H1 (cell line): ENCODE results near the gene OAT. TPM values are rescaled to one million over a fixed set of nuclear protein-coding genes. Genes with fewer than 3 reads are reported as not detected.

Source experiments
- ATF2 ChIP-seq: IDR thresholded peaks from 2 replicates; pipeline ENCODE4 v1.6.1; 2012; ENCODE audit warnings: low read length, inconsistent platforms
- CEBPB ChIP-seq: IDR thresholded peaks from 2 replicates; pipeline ENCODE4 v1.6.1; 2012; ENCODE audit warnings: low read depth, low read length
- CHD7 ChIP-seq: fragments of 300-600 bp; sonication (generic); IDR thresholded peaks from 2 replicates; pipeline ENCODE4 v1.7.1; 2012; ENCODE audit warnings: low read length, moderate library complexity, mild to moderate bottlenecking, inconsistent platforms; ENCODE audit not compliant: insufficient replicate concordance
- CTBP2 ChIP-seq: IDR thresholded peaks from 2 replicates; pipeline ENCODE4 v1.7.0; 2011; ENCODE audit warnings: borderline replicate concordance, mild to moderate bottlenecking, moderate library complexity, mixed read lengths, low read length; ENCODE audit not compliant: insufficient read depth, insufficient read length
- KDM1A ChIP-seq: fragments of 200-600, 300-600 bp; sonication (generic); IDR thresholded peaks from 2 replicates; pipeline ENCODE4 v1.7.1; 2016; ENCODE audit warnings: mild to moderate bottlenecking, low read length, borderline replicate concordance
- TBP ChIP-seq: IDR thresholded peaks from 2 replicates; pipeline ENCODE4 v1.6.1; 2011; ENCODE audit warnings: low read depth, low read length, improper control_type of control experiment
- USF2 ChIP-seq: IDR thresholded peaks from 2 replicates; pipeline ENCODE4 v1.6.1; 2011; ENCODE audit warnings: low read length, improper control_type of control experiment
- ZNF274 ChIP-seq: IDR thresholded peaks from 2 replicates; pipeline ENCODE4 v1.7.0; 2012; ENCODE audit warnings: low read length, borderline replicate concordance; ENCODE audit errors: extremely low read depth
- polyA plus RNA-seq, 7 experiments: library from polyadenylated mRNA; depleted of rRNA in 3 of 7; stranded (reverse) in 5 of 7; unstranded in 2 of 7; fragments of >200 nt in 5 of 7; fragments of 200-250 nt in 2 of 7; gene quantifications; 1 replicate in 5 of 7; 2 replicates in 1 of 7; 4 replicates in 1 of 7; pipeline versions ENCODE4 v1.2.1 to v1.2.3, GENCODE V29; 2011 to 2013; ENCODE audit warnings: missing spikeins in 2 of 7, mixed read lengths in 2 of 7
- total RNA-seq: library from RNA; stranded (reverse); fragmentation: NEBNext Ultra II Directional; extraction: Animal tissue kit (Norgen Biotek cat#: 25700); gene quantifications from 2 replicates; pipeline ENCODE4 v1.2.1, GENCODE V29; 2021

OAT gene
- total and polyA plus RNA-seq, 2 of the 8 experiments (the other 6 are each of a cell fraction or from before 2014, with no cell fraction given): 67.8 to 121 TPM

GRCh38 chr10:124359336-124359832 is 59.3 kb downstream of the OAT start (continued):
- TF ChIP-seq CHD7 (no peak), TBP (no peak), ATF2 (no peak), CEBPB (no peak), ZNF274 (no peak), KDM1A (no peak), CTBP2 (no peak), USF2 (no peak)
